HG03108 (cell line): ENCODE measurements around the gene B4GALT3.

Experiments used
- ATAC-seq: cut with Tn5 transposase; IDR thresholded peaks from one replicate; pipeline ENCODE4 v1.9.1; 2021; ENCODE audit warnings: moderate library complexity; ENCODE audit not compliant: unreplicated experiment

B4GALT3 gene

GRCh38 chr1:161130266-161130665, 47.0 kb downstream of the B4GALT3 start:
- no peak for ATAC-seq

- no peak for ATAC-seq
Measured at GRCh38 chr1:161128591-161129420, 48.5 kb downstream of the B4GALT3 start.

- no peak for ATAC-seq
Measured at GRCh38 chr1:161127649-161128048, 49.7 kb downstream of the B4GALT3 start.

- no peak for ATAC-seq
Measured at GRCh38 chr1:161122967-161123366, 54.3 kb downstream of the B4GALT3 start.

- ATAC-seq = no peak
Measured at GRCh38 chr1:161121834-161122233, 55.5 kb downstream of the B4GALT3 start.
